ENCODE results near the gene TULP4. TPM values are rescaled to one million over a fixed set of nuclear protein-coding genes. Genes with fewer than 3 reads are reported as not detected.
A peak's percentile ranks its signal among the peaks of the same experiment; 100 is the strongest.
"Not testable (repeated sequence)": the region's sequence is repeated elsewhere in the genome, so short reads cannot be mapped to it uniquely, and the experiment has no call there.

Gene TULP4
- total RNA-seq, 1 experiment from 2014 or later, result 210 TPM

- Histone ChIP-seq H3K4me3 (no peak overlapping the region), H3K9me3 (replicated peaks) (no peaks in the 10 kb centered on the region), H3K4me1 (no peaks in the 10 kb centered on the region), H3K27me3 (no peaks in the 10 kb centered on the region), H3K36me3 (peaks cover 37% of the 10 kb centered on the region), H3K27ac (no peak overlapping the region)
- no peak for DNase-seq
Observed at GRCh38 chr6:158509465-158509864, 197.2 kb downstream of the TULP4 start.

- Histone ChIP-seq H3K4me1 (no peaks in the 10 kb centered on the region; the same call in none of the 2 replicates), H3K4me3 (no peak overlapping the region), H3K9me3 (replicated peaks) (no peaks in the 10 kb centered on the region), H3K27ac (no peak overlapping the region), H3K27me3 (no peaks in the 10 kb centered on the region), H3K36me3 (peaks cover 15% of the 10 kb centered on the region)
- no peak for DNase-seq
Observed at GRCh38 chr6:158512809-158513208, 200.5 kb downstream of the TULP4 start.

GRCh38 chr6:158514176-158514575, 201.9 kb downstream of the TULP4 start:
- no peaks in the 10 kb centered on the region for H3K9me3 ChIP-seq (replicated peaks)
- H3K27ac ChIP-seq, result no peak overlapping the region
- no peaks in the 10 kb centered on the region for H3K27me3 ChIP-seq
- H3K4me1 ChIP-seq, result peaks cover 2% of the 10 kb centered on the region
- peaks cover 7% of the 10 kb centered on the region for H3K36me3 ChIP-seq
- DNase-seq, result no peak
- H3K4me3 ChIP-seq, result no peak overlapping the region

DNA sequence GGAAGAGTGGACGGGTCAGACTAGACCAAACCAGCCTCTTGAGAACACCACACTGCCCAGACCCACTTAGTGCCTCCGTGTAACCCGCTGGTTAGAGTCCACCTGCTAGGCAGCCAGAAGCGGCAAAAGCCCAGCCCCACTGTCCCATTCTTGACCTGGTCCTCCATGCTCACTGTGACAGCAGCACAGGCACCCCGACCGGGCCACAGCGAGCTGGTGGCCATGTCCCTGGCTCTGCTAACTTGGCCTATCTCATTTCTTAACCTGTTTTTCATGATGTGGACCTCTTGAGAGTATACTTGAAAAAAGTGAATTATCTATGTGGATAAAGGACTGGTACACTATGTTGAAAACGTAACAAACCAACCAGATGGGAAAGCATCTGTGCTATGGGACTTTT, 202.7 kb downstream of the TULP4 start:
- Histone ChIP-seq H3K9me3 (replicated peaks) (no peaks in the 10 kb centered on the region), H3K4me3 (no peak overlapping the region), H3K36me3 (peaks cover 7% of the 10 kb centered on the region), H3K27me3 (no peaks in the 10 kb centered on the region), H3K4me1 (peaks cover 2% of the 10 kb centered on the region), H3K27ac (no peak overlapping the region)
- no peak for DNase-seq

GRCh38 chr6:158516098-158516497, 203.8 kb downstream of the TULP4 start:
- Histone ChIP-seq H3K4me1 (peaks cover 2% of the 10 kb centered on the region), H3K9me3 (replicated peaks) (no peaks in the 10 kb centered on the region), H3K36me3 (peaks cover 4% of the 10 kb centered on the region), H3K27me3 (no peaks in the 10 kb centered on the region), H3K4me3 (no peak overlapping the region), H3K27ac (no peak overlapping the region)
- DNase-seq, result no peak

- no peak for DNase-seq
- Histone ChIP-seq H3K27ac (no peak overlapping the region), H3K4me3 (no peak overlapping the region), H3K36me3 (peaks cover 4% of the 10 kb centered on the region), H3K9me3 (replicated peaks) (no peaks in the 10 kb centered on the region), H3K27me3 (no peaks in the 10 kb centered on the region), H3K4me1 (peaks cover 2% of the 10 kb centered on the region)
Observed at GRCh38 chr6:158517038-158517437, 204.8 kb downstream of the TULP4 start.

DNA sequence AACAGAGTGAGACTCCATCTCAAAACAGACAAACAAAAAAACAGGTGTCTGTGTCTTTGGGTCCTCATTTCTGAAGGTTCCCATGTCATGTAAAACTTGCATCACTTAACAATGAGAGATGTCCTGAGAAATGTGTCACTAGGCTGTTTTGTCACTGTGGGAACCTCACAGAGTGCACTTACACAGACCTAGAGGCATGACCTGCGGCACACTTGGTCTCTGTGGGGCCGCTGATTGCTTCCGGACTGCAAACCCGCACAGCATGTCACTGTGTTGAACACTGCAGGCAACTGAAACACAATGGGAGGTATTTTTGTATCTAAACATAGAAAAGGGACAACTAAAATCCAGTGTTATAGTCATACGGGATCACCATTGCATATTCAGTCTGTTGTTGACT, 205.3 kb downstream of the TULP4 start:
- peaks cover 4% of the 10 kb centered on the region for H3K36me3 ChIP-seq
- H3K4me1 ChIP-seq, result peaks cover 2% of the 10 kb centered on the region
- no peak overlapping the region for H3K4me3 ChIP-seq
- H3K27ac ChIP-seq, result no peak overlapping the region
- H3K9me3 ChIP-seq (replicated peaks), result no peaks in the 10 kb centered on the region
- no peaks in the 10 kb centered on the region for H3K27me3 ChIP-seq
- DNase-seq, result no peak

DNA sequence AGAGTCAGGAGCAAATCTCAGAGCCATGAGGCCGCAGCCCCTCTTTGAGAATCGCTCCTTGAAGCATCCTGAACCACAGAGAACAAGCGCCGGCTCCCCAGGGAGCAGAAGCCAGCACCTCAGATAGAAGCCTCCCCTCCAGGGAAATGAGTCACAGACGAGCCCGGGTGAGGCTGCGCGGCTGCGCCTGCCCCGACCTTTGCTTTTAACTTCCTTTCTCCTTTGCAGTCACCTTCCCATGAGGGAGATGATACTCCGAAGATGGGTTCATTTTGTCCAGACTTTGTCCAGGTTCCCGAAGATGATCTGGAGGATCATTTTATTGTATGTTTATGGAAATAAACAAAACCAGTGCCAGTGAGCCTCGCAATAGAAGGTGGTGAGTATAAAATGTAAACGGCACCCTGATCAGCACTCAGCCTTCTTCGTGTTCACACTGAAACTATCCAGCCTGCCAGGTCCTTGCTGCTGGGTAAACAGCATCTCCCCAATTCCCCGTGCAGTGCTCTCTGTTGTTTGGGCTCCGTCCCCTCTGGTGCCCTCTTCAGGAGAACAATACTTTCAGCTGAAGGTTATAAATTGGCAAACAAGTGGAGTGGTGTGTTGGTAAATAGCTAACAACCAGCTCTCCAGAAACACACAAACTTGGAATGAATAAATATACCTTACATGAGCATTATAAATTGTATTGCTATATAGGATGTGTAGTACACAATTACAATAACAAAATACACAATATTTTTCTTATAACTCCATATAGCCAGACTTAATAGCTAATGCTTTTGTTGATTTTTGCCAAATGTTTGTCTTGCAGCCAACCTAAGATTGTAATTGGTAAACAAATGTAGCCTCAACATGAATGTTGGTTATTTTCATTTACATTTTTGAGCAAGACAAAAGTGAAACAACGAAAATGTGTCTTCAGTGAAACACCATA, 206.2 kb downstream of the TULP4 start:
- DNase-seq, result peak; percentile 60 to 72
- Histone ChIP-seq H3K36me3 (no peaks in the 10 kb centered on the region), H3K27me3 (no peaks in the 10 kb centered on the region), H3K4me1 (peaks cover 2% of the 10 kb centered on the region), H3K9me3 (replicated peaks) (no peaks in the 10 kb centered on the region), H3K27ac (no peak overlapping the region), H3K4me3 (peak overlapping the region; percentile 28)

DNA sequence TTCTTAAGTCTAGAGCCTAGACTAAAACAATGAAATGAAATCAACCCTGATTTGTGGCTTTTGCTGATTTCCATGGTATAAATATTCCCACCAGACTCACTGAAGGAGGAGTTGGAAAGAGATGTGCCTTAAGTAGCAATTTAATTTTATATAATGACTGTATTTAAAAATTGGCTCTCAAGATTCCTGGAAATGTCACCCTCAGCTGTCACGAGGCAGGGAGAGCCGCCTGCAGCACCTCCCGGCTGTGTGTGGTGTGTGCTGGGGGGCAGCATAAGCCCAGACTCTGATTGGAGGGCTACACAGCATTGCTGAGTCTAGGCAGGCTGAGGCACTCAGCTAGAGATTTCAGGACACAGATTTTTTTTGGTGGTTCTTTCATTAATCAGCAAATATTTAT, 207.0 kb downstream of the TULP4 start:
- Histone ChIP-seq H3K36me3 (no peaks in the 10 kb centered on the region), H3K9me3 (replicated peaks) (no peaks in the 10 kb centered on the region), H3K4me3 (no peak overlapping the region), H3K4me1 (peaks cover 2% of the 10 kb centered on the region), H3K27ac (no peak overlapping the region), H3K27me3 (no peaks in the 10 kb centered on the region)
- no peak for DNase-seq

- no peak overlapping the region for H3K4me3 ChIP-seq
- no peak overlapping the region for H3K27ac ChIP-seq
- DNase-seq, result no peak
- H3K9me3 ChIP-seq (replicated peaks), result no peaks in the 10 kb centered on the region
- H3K36me3 ChIP-seq, result no peaks in the 10 kb centered on the region
- peaks cover 2% of the 10 kb centered on the region for H3K4me1 ChIP-seq
- no peaks in the 10 kb centered on the region for H3K27me3 ChIP-seq
Observed at GRCh38 chr6:158519761-158520160, 207.5 kb downstream of the TULP4 start.

- not testable (repeated sequence) for H3K9me3 ChIP-seq (replicated peaks); H3K27me3 ChIP-seq; H3K4me3 ChIP-seq; H3K4me1 ChIP-seq; H3K36me3 ChIP-seq; DNase-seq; H3K27ac ChIP-seq
Observed at GRCh38 chr6:158520975-158521374, 208.7 kb downstream of the TULP4 start.

DNA sequence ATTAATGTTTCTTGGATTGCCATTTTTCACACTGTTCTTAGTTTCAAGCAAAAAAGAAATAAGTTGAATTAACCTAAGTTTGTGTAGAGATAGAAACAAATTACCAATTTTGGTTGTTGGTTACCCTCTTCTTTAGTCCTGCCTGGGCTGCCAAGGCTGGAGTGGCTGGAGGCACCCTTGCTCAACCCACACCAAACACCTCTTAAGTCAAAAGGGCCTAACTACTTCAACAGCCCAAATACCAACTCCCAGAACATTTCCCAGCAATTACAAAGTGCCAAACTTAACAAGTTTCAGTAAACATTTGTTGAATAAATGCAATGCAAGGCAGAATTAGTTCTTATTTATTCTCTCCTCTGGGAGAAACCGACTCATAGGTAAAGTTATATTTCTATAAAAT, 209.5 kb downstream of the TULP4 start:
- Histone ChIP-seq H3K36me3 (no peaks in the 10 kb centered on the region), H3K9me3 (replicated peaks) (peaks cover 2% of the 10 kb centered on the region), H3K27me3 (no peaks in the 10 kb centered on the region), H3K27ac (no peak overlapping the region), H3K4me1 (peaks cover 2% of the 10 kb centered on the region), H3K4me3 (no peak overlapping the region)
- DNase-seq, result no peak

- DNase-seq, result no peak
- Histone ChIP-seq H3K4me1 (peaks cover 2% of the 10 kb centered on the region), H3K27ac (no peak overlapping the region), H3K36me3 (no peaks in the 10 kb centered on the region), H3K4me3 (no peak overlapping the region), H3K27me3 (no peaks in the 10 kb centered on the region), H3K9me3 (replicated peaks) (peaks cover 10% of the 10 kb centered on the region)
Observed at GRCh38 chr6:158522616-158523015, 210.4 kb downstream of the TULP4 start.

DNA sequence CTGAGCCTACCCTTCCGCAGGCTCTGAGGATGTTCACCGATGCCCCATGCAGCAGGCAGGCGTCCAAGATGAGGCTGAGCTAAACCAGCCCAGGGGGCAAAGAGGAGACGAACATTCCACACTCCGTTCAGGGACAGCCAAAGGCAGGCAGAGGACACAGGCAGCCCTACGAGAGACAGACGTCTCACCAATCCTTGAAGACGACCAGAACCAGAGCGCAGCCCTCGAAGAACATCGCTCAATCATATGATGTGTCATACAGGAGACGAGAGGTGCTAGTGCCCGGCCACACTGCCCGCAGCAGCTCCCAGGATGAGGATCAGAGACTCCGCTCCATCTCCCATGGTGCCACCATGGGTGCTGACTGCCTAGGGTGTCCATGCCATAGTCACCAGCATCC, 212.0 kb downstream of the TULP4 start:
- H3K27me3 ChIP-seq, result no peaks in the 10 kb centered on the region
- DNase-seq, result no peak

GRCh38 chr6:158527858-158528257, 215.6 kb downstream of the TULP4 start:
- H3K27ac ChIP-seq, H3K4me1 ChIP-seq, H3K4me3 ChIP-seq, H3K27me3 ChIP-seq, H3K36me3 ChIP-seq, DNase-seq: not testable (repeated sequence)
- peaks cover 15% of the 10 kb centered on the region for H3K9me3 ChIP-seq (replicated peaks)

More for the DNA sequence above, 212.0 kb downstream of the TULP4 start:
- Histone ChIP-seq H3K4me1 (no peaks in the 10 kb centered on the region), H3K27ac (no peak overlapping the region), H3K9me3 (replicated peaks) (peaks cover 15% of the 10 kb centered on the region), H3K36me3 (no peaks in the 10 kb centered on the region), H3K4me3 (no peak overlapping the region)

- H3K9me3 ChIP-seq (replicated peaks), result peaks cover 15% of the 10 kb centered on the region
- no peak overlapping the region for H3K4me3 ChIP-seq
Observed at GRCh38 chr6:158528826-158529225, 216.6 kb downstream of the TULP4 start.

More at GRCh38 chr6:158528826-158529225, 216.6 kb downstream of the TULP4 start:
- no peak for DNase-seq
- no peak overlapping the region for H3K27ac ChIP-seq
- H3K36me3 ChIP-seq, result no peaks in the 10 kb centered on the region
- no peaks in the 10 kb centered on the region for H3K27me3 ChIP-seq
- no peaks in the 10 kb centered on the region for H3K4me1 ChIP-seq
